ENCODE measurements around the gene MPZL3.

- TF ChIP-seq CREB1 (CRISPR knock-in tag; IDR thresholded peaks at IDR 0.05; ENCODE audit: low read depth): no peak
- TF ChIP-seq, protein P1, sequence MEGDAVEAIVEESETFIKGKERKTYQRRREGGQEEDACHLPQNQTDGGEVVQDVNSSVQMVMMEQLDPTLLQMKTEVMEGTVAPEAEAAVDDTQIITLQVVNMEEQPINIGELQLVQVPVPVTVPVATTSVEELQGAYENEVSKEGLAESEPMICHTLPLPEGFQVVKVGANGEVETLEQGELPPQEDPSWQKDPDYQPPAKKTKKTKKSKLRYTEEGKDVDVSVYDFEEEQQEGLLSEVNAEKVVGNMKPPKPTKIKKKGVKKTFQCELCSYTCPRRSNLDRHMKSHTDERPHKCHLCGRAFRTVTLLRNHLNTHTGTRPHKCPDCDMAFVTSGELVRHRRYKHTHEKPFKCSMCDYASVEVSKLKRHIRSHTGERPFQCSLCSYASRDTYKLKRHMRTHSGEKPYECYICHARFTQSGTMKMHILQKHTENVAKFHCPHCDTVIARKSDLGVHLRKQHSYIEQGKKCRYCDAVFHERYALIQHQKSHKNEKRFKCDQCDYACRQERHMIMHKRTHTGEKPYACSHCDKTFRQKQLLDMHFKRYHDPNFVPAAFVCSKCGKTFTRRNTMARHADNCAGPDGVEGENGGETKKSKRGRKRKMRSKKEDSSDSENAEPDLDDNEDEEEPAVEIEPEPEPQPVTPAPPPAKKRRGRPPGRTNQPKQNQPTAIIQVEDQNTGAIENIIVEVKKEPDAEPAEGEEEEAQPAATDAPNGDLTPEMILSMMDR (conservative IDR thresholded peaks at IDR 0.05; ENCODE audit: low read depth in 2 of 2): no peak
- no peak for TF ChIP-seq EZH2phosphoT487 (IDR thresholded peaks at IDR 0.05; ENCODE audit: unreplicated experiment)
- no peak for TF ChIP-seq POLR2AphosphoS5 (IDR thresholded peaks at IDR 0.05; ENCODE audit: low read depth)
- TF ChIP-seq, protein P2, sequence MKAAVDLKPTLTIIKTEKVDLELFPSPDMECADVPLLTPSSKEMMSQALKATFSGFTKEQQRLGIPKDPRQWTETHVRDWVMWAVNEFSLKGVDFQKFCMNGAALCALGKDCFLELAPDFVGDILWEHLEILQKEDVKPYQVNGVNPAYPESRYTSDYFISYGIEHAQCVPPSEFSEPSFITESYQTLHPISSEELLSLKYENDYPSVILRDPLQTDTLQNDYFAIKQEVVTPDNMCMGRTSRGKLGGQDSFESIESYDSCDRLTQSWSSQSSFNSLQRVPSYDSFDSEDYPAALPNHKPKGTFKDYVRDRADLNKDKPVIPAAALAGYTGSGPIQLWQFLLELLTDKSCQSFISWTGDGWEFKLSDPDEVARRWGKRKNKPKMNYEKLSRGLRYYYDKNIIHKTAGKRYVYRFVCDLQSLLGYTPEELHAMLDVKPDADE (IDR thresholded peaks at IDR 0.05): no peak
- TF ChIP-seq STAT1 (IDR thresholded peaks at IDR 0.05; ENCODE audit: unreplicated experiment): no peak
- no peak for TF ChIP-seq EZH2 (IDR thresholded peaks at IDR 0.05; ENCODE audit: low read depth, unreplicated experiment)
- no peak for TF ChIP-seq REST (IDR thresholded peaks at IDR 0.05; ENCODE audit: unreplicated experiment)
- no peak for TF ChIP-seq NANOG (IDR thresholded peaks at IDR 0.05; ENCODE audit: borderline replicate concordance)
- no peak for TF ChIP-seq ZNF114 (CRISPR knock-in tag; IDR thresholded peaks at IDR 0.05)
- no peak for TF ChIP-seq JUNB (IDR thresholded peaks at IDR 0.05; ENCODE audit: unreplicated experiment)
- TF ChIP-seq ZNF331 (CRISPR knock-in tag; IDR thresholded peaks at IDR 0.05; ENCODE audit: low read depth): no peak
These were observed 17.3 kb downstream of the MPZL3 start for GRCh38 chr11:118234833-118235232.

Data from GM23338 (cell line).